ENCODE measurements around the gene MEIS1.

MEIS1 gene

DNA sequence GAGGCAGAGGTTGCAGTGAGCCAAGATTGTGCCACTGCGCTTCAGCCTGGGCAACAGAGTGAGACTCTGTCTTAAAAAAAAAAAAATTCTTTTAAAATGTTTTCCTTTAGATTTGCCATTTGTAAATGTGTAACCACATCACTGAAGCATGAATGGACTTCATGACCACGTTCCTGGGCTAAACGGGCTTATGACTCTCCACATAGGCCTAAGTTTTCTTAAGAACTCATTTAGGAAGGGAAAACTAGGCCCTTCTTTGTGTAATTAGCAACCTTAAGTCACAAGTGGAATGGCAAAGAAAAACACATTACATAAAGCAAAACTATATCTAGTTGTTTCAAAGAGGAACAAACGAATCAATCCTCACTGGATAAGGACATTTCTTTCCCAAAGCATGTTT is 99.5 kb downstream of the MEIS1 start:
- DNase-seq = no peak

GRCh38 chr2:66535574-66536289 is 100.8 kb downstream of the MEIS1 start:
- no peak for DNase-seq

DNA sequence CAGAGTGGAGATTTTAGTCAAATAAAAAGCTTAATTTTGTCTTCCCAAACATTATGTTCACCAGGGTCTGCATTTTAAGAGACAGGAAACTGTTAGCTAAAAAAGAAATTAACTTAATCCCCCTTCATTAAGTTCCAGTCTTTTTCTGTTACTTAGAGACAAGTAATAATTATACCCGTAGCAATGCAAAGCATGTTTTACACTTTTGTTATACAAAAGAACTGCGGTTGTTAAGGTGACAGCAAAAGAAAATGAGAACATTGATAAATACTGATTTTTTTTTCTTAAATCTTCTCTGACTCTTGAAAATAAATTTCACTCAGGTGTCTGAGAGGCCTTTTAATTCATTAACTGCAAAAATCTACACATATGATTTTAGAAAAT is 101.4 kb downstream of the MEIS1 start:
- DNase-seq = no peak

- DNase-seq = no peak
These were observed 102.1 kb downstream of the MEIS1 start for GRCh38 chr2:66536997-66537396.

GRCh38 chr2:66538291-66538690 is 103.4 kb downstream of the MEIS1 start:
- no peak for DNase-seq

DNA sequence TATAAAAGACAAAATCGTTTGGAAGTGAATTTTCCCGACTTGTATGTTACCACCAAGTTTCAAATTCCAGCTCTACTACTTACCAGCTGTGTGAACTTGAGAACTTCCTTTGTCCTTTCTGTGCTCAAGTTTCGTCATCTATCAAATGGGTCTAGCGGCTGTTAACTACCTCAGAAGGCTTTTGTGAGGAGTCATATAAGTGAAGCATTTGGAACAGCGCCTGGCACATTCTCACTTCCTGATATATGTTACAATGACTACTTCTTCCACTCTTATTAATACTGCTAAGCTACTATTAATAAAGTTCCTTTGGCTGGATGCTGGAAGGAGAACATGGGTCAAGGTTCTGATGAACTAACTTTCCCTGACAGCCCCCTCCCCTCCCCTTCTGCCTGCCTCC is 104.5 kb downstream of the MEIS1 start:
- no peak for DNase-seq

DNA sequence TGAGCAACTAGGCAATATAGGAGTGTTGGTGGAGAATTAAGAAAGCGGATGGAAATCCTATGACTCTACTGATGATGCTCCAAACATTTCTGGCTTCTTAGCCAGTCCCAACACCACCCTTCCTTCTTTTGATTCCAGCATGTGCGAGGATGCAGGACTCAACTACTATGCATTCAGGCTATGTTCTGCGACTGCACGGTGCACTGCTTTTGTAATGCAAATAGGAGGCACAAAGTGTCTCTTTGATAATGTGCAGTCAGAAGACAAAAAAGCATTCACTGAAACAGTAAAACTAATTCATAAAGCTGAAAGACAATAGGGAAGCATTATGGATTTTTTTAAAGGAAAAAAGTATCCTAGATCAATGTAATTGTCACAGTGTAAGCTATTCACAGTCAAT is 106.7 kb downstream of the MEIS1 start:
- peak in 34 of 56 donors; percentile 2 to 77 (median 40) for DNase-seq

- no peak for DNase-seq
These were observed 108.4 kb downstream of the MEIS1 start for GRCh38 chr2:66543257-66543767.

- no peak for DNase-seq
These were observed 109.3 kb downstream of the MEIS1 start for GRCh38 chr2:66544258-66544657.

DNA sequence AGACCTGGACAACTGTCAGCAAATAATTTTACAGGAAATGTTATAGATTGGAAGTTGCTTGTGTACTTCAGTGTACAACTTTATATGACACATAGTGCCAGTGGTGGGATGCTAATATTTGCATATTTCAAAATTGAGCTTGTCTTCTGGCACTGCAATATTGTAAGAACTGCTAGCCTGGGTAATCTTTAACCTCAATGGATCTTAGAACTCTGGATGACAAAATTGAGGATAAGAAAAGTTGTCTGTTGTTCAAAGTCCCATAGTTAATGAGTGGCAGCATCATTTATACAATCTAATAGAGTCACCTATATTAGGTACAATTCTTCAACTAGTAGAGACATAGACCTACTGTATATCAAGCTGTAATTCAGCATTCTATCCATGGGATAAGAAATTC is 110.3 kb downstream of the MEIS1 start:
- DNase-seq = no peak

DNA sequence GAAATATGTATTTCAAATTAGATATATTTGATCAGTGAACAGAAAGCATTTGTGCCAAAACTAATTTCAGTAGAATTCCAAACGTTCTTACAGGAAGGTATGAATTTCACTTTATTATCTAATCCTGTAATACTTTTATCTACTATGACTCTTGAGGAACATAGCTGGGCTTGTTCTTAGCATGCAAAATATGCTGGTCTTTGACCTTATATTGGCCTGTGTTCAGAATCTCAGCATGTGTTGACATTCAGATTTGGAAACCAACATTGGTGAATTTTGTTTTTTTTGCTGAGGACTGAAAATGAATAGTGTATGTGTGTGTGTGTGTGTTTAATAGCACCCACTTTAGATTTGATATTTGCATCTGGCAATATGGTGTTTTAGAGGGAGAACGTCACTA is 112.2 kb downstream of the MEIS1 start:
- DNase-seq = no peak

GRCh38 chr2:66547887-66548286 is 113.0 kb downstream of the MEIS1 start:
- no peak for DNase-seq

DNA sequence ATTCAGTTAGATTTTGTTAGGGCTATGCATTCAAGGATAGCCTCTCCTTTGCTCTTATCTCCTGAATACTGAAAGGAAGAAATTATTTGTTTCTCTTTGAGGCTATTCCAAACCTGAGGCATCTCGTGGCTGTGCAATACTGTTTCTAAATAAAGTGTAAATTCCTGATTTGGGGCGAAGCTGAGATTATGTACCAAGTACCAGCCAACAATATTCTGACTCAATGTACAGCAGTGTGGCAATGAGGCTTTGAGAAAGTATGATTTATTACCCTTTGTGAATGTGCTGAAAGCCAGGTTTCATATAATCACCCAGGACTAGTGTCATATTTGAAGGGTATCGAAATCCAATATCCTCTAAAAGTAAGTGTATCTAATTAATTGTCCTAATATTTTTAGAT is 113.5 kb downstream of the MEIS1 start:
- no peak for DNase-seq

DNA sequence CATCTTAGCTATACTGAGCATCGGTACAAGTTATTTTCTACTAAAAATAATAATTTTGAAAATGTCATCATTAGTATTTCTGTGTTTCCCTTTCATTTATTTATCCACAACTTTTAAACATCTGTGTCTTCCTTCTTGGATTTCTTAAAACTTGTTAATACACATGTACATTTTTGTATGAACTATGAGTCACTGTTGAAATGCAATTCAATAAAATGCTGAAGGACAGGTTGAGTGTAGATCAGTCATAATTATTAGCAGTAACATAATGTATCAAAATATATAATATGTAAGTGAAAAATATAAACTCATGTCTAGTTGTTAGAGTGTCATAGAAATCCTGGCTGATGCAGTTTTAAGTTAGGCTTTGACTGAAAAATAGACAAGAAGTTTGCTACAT is 115.9 kb downstream of the MEIS1 start:
- DNase-seq = no peak

DNA sequence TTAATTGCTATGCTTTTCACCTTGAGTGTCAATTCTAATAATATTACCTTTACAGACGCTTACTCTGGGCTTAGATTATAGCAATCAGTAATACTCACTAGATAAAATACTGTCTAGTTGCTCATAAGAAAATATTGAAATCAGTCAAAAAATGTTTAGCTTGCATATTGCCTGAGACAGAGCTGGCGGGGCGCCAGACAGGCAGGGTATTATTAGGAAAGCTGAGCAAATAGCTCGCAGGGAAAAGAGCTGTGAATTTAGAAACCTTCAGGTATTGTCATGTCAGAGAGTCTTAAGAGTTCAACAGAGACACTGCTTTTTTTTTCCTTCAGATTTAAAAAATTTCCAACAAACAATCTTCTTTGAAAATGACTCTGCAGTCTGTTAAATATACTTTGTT is 118.4 kb downstream of the MEIS1 start:
- peak in 3 of 56 donors; percentile 5 to 45 (median 44) for DNase-seq

DNA sequence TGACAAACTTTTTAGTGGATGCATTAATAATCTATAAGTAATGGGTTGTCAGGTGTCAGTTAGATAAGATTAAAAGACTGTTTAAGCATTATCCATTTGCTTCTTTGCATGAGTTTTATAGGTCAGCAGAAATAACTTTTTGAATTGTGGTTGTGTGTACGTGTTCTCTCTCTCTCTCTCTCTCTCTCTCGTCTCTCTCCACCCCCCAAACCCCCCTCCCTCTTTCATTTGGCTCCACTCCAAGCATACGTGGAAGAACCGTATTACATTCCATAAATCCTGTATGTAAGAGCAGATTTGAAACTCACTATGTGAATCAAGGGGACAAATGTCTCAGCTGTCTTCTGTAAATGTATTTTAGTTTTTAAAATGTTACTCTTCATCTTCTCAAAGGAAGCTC is 120.2 kb downstream of the MEIS1 start:
- DNase-seq = no peak

DNA sequence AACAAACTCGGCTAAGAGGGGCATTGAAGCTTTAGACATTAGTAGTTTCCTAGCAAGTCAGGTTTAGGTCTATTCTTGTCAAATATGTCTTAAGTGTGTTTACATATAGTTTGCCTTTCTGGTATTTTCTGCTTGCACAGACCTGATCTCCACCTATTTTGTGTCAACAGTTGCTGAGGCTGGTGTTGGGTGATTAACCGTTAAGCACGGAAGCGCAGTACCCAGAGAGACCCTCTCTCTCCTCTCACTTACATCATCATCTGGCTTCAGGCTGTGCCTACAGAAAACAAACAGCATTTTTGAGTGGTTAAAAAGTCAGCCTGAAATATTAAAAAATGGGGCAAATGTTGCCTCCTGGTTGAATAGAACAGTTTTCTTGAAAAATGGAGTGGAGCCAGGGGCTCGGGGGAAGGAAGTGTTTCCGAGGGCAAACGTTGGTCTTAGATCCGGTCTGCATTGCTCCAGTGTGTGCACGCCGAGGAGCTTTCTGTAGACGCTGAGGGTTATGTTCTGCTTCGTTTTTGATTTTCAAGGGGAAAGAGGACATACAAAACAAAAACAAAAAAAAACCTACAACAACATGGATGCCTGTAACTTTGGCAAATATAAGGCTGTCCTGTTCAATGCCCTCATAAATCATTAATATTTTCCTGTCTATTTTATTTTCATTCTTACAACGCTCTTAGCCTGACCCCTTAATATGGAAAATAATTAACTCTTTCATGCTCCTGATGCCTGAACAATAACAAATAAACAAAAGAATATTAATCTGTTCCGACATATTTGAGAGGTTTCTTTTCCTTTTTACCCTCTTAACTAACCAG is 120.8 kb downstream of the MEIS1 start:
- DNase-seq = peak in 4 of 56 donors; percentile 10 to 48 (median 24)

GRCh38 chr2:66559672-66560071 is 124.7 kb downstream of the MEIS1 start:
- no peak for DNase-seq

DNA sequence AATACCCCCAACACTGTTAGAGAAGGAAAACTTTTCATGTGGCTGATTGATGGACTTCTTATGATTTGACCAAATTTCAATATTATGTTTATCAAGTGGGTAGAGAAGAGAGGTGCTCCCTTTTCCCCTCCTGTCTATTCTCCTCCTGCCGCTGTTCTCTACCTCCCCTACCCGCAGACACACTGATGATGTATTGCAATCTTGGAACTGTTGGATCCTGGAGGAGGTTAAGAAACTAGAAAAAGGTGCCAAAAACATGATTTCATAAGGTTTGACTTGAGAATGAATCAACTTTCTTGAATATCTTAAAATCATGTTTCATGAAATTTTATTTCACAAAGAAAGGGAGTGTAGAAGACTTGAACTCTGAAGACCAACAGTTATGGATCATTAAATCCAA is 125.8 kb downstream of the MEIS1 start:
- no peak for DNase-seq

DNA sequence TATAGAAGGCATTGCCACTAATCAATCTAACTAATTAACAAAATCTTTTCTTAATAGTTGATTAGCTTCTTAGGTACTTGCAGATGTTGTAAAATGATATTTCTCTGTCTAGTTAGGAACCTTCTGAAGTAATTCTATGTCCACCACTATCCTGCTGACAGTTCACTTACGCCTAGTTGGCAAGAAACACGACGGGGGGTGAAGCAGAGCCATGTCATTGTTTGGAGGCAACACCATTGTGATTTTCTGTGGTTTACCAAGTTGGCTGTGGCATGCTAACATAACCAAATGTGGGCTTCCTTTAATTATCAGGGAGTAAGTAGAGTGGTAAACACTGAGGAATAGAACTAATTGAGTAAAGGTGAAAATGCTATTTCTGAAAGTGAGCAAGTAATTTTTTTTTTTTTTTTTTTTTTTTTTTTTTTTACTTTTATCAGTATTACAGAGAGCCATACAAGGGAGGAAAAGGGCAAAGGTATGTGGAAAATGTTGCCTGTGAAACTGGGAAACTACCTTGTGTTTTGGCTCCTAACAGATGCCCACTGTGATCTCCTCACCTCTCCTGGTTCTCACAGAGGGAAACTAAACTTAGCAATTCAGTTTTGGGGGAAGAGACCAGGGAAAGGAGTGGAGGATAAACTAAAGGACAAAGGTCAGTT is 126.8 kb downstream of the MEIS1 start:
- no peak for DNase-seq

- no peak for DNase-seq
These were observed 127.4 kb downstream of the MEIS1 start for GRCh38 chr2:66562304-66562685.

DNA sequence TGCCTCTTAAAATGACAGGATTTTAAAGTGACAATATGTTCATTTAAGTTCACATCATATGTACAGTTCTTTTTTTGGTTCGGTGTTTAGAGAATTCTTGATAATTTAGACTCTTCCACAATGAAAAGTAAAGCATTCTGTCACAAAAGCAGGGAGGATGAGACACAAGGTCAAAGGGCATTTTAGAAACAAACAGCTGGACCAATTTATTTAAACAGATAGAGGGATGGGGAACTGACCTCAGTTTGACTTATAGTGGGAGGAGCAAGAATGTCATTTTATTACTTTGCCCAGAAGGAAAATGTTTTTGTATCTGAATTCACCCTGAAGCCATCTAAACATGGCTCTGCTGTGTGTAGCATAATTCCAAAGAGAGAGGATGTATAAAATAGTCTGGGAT is 128.5 kb downstream of the MEIS1 start:
- no peak for DNase-seq
